ENCODE measurements around the gene APEX2.
A peak's percentile ranks its signal among the peaks of the same experiment; 100 is the strongest.
"Not testable (repeated sequence)": the region's sequence is repeated elsewhere in the genome, so short reads cannot be mapped to it uniquely, and the experiment has no call there.

APEX2 gene

GRCh38 chrX:54999717-55000598, at the start of gene APEX2:
Gene APEX2, plus strand, starts transcription at chrX:55000363. Its CDS starts 60 bp downstream, at chrX:55000423.
- DNase-seq, result peak; percentile 83

GRCh38 chrX:54950730-54951375, 49.3 kb upstream of the APEX2 start:
- DNase-seq, result no peak

DNA sequence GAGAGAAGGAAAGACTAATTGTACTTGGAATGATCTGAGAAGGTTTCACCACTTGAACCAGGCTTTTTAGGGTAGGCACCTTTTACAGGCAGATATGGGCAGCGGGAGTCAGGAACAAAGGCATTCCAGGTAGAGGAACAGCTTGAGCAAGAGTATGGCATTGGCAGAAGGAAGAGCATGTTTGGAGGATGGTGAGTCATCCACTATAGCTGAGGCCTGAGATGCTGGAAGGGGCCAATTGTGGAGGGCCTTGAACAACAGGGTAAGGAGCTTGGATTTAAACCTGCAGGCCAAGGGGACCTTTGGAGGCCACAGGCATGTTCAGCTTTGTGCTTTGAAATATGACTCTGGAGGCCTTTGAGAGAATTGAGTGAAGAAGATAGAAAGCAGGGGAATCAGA, 38.4 kb upstream of the APEX2 start:
- no peak for DNase-seq

- DNase-seq, result peak; percentile 0
Observed at GRCh38 chrX:54964766-54965497, 35.2 kb upstream of the APEX2 start.

GRCh38 chrX:54977387-54977786, 22.8 kb upstream of the APEX2 start:
- no peak for DNase-seq

- DNase-seq, result no peak
Observed at GRCh38 chrX:54978448-54978847, 21.7 kb upstream of the APEX2 start.

GRCh38 chrX:54979432-54979831, 20.7 kb upstream of the APEX2 start:
- DNase-seq, result no peak

DNA sequence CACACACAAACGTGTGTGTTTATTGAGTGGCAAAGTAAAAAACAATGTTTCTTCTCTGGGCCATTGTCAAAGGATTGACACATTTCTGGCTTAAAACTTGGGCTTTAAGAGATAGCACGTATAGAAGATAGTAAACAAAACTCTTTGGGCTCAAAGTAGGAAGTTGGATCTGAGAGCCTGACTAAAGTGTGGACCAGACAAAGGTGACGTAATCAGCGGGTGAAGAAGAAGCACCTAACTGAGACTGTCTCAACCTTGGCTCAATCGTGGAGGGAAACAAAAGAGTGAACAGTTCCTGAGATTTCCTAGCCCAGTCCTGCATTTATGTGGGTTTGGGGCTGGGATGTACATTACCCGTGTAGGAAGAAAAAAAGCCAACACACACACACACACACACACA, 19.8 kb upstream of the APEX2 start:
- no peak for DNase-seq

- not testable (repeated sequence) for DNase-seq
Observed at GRCh38 chrX:54983306-54983705, 16.9 kb upstream of the APEX2 start.

GRCh38 chrX:54991706-54992105, 8.5 kb upstream of the APEX2 start:
- no peak for DNase-seq

- DNase-seq, result no peak
Observed at GRCh38 chrX:54992911-54993622, 7.1 kb upstream of the APEX2 start.

- no peak for DNase-seq
Observed at GRCh38 chrX:54994099-54994498, 6.1 kb upstream of the APEX2 start, which contains the start of gene PFKFB1. Gene PFKFB1, minus strand, starts transcription at chrX:54994188. Its CDS starts 181 bp downstream, at chrX:54994007.

DNA sequence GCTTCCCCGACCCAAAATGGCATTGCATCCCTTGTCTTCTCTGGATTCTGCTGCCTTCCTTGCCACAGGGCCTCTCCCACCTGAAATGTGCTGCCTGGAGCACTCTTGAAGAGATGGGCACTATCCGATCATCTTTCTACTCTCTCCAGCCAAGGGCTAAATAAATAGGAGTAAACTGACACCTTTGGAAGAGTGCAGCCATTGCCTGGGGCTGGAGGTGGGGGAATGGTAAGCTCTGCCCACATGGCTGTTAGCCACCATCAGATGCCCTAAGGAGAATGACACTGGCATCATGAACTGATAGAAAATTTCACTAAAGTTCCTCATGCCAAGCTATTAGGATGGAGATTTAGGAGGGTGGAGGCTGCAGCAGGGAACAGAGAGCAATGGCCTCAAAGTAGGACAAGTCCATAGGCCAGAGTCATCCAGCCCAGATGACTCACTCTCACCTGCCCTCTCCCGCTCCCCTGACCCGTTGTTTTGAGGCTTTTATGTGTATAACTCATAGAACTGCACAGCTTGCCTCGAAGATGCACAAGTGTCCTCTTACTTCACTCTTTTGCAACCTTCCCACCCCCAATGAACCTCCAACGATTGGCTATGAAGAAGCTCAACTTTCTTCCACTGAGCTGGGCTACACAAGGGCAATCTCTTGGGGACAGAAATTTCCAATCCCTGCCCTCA, 5.4 kb upstream of the APEX2 start:
- no peak for DNase-seq

- no peak for DNase-seq
Observed at GRCh38 chrX:54995621-54996020, 4.5 kb upstream of the APEX2 start.

DNA sequence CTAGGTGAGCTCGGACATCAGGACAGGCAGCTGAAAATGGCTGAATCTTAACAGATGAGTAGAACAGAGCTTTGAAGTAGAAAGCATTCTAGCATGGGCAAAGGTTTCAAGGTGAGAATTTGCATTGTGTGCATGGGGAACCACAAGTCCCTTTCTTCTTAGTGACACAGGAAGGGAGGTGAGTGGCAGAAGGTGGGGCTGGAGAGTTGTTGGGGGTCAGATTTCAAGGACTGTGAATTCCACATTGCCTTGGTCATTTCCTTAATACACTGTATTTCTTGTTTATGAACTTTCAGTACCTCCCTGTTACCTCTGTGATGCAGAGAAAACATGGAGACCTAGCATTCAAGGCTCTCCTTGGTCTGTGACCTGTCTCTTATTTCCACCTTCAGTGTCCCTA, 4.1 kb downstream of the APEX2 start:
- DNase-seq, result no peak

DNA sequence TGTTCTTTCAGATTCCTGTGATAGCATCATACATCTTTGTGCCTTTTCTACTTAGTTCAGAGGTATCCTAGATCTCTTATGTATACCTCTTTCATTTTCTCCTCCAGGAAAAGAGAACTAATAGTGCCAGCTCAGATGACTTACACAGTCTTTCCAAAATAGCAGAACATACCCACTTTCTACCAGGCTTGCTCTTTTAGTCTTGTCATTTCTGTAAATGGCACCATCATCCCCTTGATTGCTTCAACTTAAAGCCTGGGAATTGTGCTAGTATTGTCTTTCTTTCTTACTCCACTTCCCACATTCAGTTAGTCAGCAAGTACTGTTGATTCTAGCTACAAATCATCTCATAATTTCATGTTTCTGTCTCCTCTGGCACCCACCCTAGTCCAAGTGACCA, 5.1 kb downstream of the APEX2 start:
- no peak for DNase-seq

DNA sequence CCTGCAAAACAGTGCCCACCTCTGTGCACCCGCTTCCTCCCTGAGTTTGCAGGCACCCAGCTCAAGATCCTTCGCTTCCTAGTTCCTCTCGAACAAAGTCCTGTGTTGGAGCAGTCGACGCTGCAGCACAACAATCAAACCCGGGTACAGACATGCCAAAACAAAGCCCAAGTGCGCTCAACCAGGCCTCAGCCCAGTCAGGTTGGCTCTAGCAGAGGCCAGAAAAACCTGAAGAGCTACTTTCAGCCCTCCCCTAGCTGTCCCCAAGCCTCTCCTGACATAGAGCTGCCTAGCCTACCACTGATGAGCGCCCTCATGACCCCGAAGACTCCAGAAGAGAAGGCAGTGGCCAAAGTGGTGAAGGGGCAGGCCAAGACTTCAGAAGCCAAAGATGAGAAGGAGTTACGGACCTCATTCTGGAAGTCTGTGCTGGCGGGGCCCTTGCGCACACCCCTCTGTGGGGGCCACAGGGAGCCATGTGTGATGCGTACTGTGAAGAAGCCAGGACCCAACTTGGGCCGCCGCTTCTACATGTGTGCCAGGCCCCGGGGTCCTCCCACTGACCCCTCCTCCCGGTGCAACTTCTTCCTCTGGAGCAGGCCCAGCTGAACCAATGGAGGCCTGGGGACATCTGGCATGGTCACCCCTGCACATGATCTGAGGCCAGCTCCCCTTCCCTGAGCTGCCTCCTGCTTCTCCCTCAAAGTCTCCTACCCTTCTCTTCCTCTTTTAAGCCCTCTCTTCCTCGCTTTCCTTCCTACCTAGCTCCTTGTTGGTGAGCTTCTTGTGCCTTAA, 6.9 kb downstream of the APEX2 start:
- DNase-seq, result no peak

GRCh38 chrX:55007656-55008055, 7.5 kb downstream of the APEX2 start:
- DNase-seq, result no peak

DNA sequence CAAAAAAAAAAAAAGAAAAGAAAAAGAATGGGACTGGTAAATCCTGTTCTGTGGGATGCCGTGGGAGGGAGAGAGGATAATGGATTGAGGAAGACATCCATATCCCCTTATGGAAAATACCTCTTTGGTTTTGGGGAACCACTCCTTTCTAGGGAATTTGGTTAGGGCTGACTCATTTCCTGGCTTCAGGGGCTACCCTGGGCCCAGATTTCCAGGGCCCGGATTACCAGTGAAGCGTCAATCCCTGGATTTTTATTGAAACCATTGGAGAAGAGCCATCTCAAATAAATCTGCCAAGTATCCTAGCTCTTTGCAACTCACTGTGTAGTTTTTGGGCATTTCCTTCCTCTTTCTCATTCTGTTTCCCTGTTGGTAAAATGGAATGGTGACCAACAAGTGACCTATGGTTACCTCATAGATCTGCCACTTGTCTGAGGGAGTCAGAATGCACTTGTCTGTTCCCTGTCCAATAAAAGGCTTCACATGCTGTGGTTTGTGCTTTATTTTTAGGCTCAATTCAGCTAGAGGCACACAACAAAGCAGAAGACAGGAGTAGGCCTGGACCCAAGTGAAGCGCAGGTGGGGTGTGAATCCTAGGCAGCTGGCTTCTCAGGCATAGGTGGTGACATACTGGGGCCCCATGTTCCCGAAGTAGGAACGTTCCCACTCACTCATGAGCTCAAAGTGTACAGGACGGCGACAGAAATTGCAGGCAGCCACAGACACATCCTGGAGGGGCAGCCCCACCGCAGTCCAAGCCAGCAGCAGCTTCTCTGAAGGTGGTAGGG, 8.6 kb downstream of the APEX2 start:
- DNase-seq, result no peak

- no peak for DNase-seq
Observed at GRCh38 chrX:55011294-55011693, 11.1 kb downstream of the APEX2 start.

DNA sequence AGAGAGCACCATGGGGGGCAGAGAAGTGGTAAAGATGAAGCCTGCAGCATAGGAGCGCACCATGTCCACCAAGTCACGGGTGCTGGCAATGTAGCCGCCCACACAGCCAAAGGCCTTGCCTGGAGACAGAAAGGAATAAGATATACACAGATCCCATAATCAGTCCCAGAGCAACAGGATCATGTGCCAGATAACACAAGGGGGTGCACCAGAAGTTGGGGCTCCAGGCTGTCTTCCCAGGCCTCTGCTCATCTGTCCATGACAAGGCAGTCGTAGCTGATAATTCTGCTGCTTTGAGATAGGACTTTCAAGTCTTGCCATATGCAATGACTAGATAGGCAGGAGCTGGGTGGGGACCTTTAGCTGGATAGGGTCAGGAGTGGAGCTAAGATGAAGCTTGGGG, 14.7 kb downstream of the APEX2 start:
- DNase-seq, result no peak

All from CD4-positive, alpha-beta T cell treated with Interleukin-4 for 4 hours (primary cell).